Measurements from ENCODE around the gene RNU1-1. TPM values are rescaled to one million over a fixed set of nuclear protein-coding genes. Genes with fewer than 3 reads are reported as not detected.

Gene RNU1-1
- 7,909 TPM for total RNA-seq

DNA sequence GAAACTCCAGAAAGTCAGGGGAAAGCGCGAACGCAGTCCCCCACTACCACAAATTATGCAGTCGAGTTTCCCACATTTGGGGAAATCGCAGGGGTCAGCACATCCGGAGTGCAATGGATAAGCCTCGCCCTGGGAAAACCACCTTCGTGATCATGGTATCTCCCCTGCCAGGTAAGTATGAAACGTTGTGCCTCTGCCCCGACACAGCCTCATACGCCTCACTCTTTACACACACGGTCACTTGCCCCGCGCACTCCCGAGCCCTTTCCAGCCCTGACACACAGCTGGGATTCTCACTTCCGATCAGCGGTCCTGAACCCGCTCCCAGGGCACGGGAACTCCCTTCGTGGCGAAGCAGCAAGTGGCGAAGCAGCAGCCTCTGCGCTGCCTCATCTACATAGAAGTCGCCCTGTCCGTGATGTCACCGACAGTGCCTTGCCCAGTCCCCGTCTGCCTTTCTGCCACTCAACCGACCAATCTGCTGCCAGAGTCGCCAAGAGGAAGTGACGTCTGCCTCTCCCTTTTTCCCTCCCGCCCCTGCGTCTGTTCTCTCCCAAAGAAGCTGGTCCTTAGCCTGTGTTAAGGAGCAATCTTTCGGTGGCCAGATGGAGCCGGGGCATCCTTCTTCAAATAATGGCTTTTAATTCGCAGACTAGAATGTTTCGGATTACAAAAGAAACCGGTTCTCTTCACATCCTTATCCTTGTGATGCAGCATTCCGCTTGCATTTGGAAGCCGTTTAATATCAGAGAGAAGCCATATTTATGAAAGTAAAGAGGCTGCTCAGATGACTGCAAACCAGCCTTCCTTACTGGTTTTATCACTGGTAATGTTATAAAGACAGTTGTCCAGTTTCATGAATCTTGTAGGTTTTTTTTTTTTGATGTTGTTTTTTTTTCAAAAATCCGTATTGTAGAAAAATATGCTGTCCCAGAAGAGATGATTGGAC, at the start of gene RNU1-1:
Gene RNU1-1, minus strand, starts transcription at position 179 of the 949 bp plus-strand sequence.

Small RNAs within 50 kb of the gene (small RNA-seq; reads per million reads assigned to genes)
- gene RNU1-1 (ENCODE audit: low replicate concordance) (not detected), gene RNU1-6P (ENCODE audit: low replicate concordance) (not detected)

Other genes with a start within 250 kb of the RNU1-1 start
- gene FBXO42, start 161.8 kb downstream of the RNU1-1 start, total RNA-seq: 23.3 TPM
- gene SZRD1, start 147.0 kb downstream of the RNU1-1 start, total RNA-seq: 42.3 TPM
- gene SPATA21, start 76.9 kb downstream of the RNU1-1 start, total RNA-seq: not detected
- gene NECAP2, start 73.6 kb downstream of the RNU1-1 start, total RNA-seq: 67.7 TPM
- gene NBPF1, start 99.3 kb upstream of the RNU1-1 start, total RNA-seq: 88.3 TPM
- gene RNU1-3, start 152.7 kb upstream of the RNU1-1 start, total RNA-seq: 7,909 TPM
- gene RNU1-4, start 226.2 kb upstream of the RNU1-1 start, total RNA-seq: 7,909 TPM

Measured in metanephros (tissue), 2 donors.